Measurements from ENCODE around the gene DPH5.
"Not testable (repeated sequence)": the region's sequence is repeated elsewhere in the genome, so short reads cannot be mapped to it uniquely, and the experiment has no call there.

DPH5 gene

GRCh38 chr1:101041300-101041699 lies 15.7 kb upstream of the DPH5 start:
- no peaks in the 10 kb centered on the region for H3K27me3 ChIP-seq (replicated peaks; ENCODE audit: control insufficient read depth, insufficient read depth, low read length)
- H3K4me3 ChIP-seq (replicated peaks; ENCODE audit: low read depth, low read length), result no peak overlapping the region
- H3K36me3 ChIP-seq (ENCODE audit: control insufficient read depth, insufficient read depth, low read length), result peaks cover 2% of the 10 kb centered on the region
- no peak for TF ChIP-seq CTCF (IDR thresholded peaks at IDR 0.05; ENCODE audit: insufficient read depth, low read length, poor library complexity, severe bottlenecking)
- DNase-seq (ENCODE audit: extremely low read depth, insufficient read length), result no peak

GRCh38 chr1:101040666-101041065 lies 15.1 kb upstream of the DPH5 start:
- no peak for TF ChIP-seq CTCF (IDR thresholded peaks at IDR 0.05; ENCODE audit: insufficient read depth, low read length, poor library complexity, severe bottlenecking)
- no peaks in the 10 kb centered on the region for H3K27me3 ChIP-seq (replicated peaks; ENCODE audit: control insufficient read depth, insufficient read depth, low read length)
- H3K4me3 ChIP-seq (replicated peaks; ENCODE audit: low read depth, low read length), result no peak overlapping the region
- peaks cover 2% of the 10 kb centered on the region for H3K36me3 ChIP-seq (ENCODE audit: control insufficient read depth, insufficient read depth, low read length)
- DNase-seq (ENCODE audit: extremely low read depth, insufficient read length), result no peak

GRCh38 chr1:101039245-101039644 lies 13.7 kb upstream of the DPH5 start:
- no peak overlapping the region for H3K4me3 ChIP-seq (replicated peaks; ENCODE audit: low read depth, low read length)
- no peaks in the 10 kb centered on the region for H3K27me3 ChIP-seq (replicated peaks; ENCODE audit: control insufficient read depth, insufficient read depth, low read length)
- peaks cover 2% of the 10 kb centered on the region for H3K36me3 ChIP-seq (ENCODE audit: control insufficient read depth, insufficient read depth, low read length)
- no peak for DNase-seq (ENCODE audit: extremely low read depth, insufficient read length)
- TF ChIP-seq CTCF (IDR thresholded peaks at IDR 0.05; ENCODE audit: insufficient read depth, low read length, poor library complexity, severe bottlenecking), result no peak

- TF ChIP-seq CTCF (IDR thresholded peaks at IDR 0.05; ENCODE audit: insufficient read depth, low read length, poor library complexity, severe bottlenecking), result no peak
- H3K36me3 ChIP-seq (ENCODE audit: control insufficient read depth, insufficient read depth, low read length), result peaks cover 2% of the 10 kb centered on the region
- H3K4me3 ChIP-seq (replicated peaks; ENCODE audit: low read depth, low read length), result no peak overlapping the region
- DNase-seq (ENCODE audit: extremely low read depth, insufficient read length), result no peak
- no peaks in the 10 kb centered on the region for H3K27me3 ChIP-seq (replicated peaks; ENCODE audit: control insufficient read depth, insufficient read depth, low read length)
Observed at GRCh38 chr1:101037316-101037715, 11.7 kb upstream of the DPH5 start.

GRCh38 chr1:101033017-101033416 lies 7.4 kb upstream of the DPH5 start:
- Histone ChIP-seq H3K36me3 (ENCODE audit: control insufficient read depth, insufficient read depth, low read length) (no peaks in the 10 kb centered on the region; the same call in none of the 2 replicates), H3K4me3 (replicated peaks; ENCODE audit: low read depth, low read length) (no peak overlapping the region), H3K27me3 (replicated peaks; ENCODE audit: control insufficient read depth, insufficient read depth, low read length) (no peaks in the 10 kb centered on the region)
- no peak for TF ChIP-seq CTCF (IDR thresholded peaks at IDR 0.05; ENCODE audit: insufficient read depth, low read length, poor library complexity, severe bottlenecking)
- DNase-seq (ENCODE audit: extremely low read depth, insufficient read length), result no peak

- H3K4me3 ChIP-seq (replicated peaks; ENCODE audit: low read depth, low read length); H3K27me3 ChIP-seq (replicated peaks; ENCODE audit: control insufficient read depth, insufficient read depth, low read length); DNase-seq (ENCODE audit: extremely low read depth, insufficient read length); H3K36me3 ChIP-seq (ENCODE audit: control insufficient read depth, insufficient read depth, low read length): not testable (repeated sequence)
Observed at GRCh38 chr1:101032129-101032528, 6.5 kb upstream of the DPH5 start.

Measured in GM06990 (cell line).